DOHH2 (cell line): Measurements from ENCODE around the gene OR52D1.

Experiments used
- H3F3A ChIP-seq: fragments of 200-600 bp; sonication (generic), shearing (Covaris generic); 2 replicates; pipeline ENCODE4 v1.6.0; 2016; ENCODE audit warnings: antibody characterized with exemption, mild to moderate bottlenecking; ENCODE audit not compliant: control insufficient read depth, insufficient read depth
- H3K27ac ChIP-seq: fragments of 200-600 bp; sonication (generic); 2 replicates; pipeline ENCODE4 v1.5.1; 2014; ENCODE audit warnings: low read depth, mild to moderate bottlenecking, low read length, moderate library complexity
- H3K27me3 ChIP-seq: fragments of 200-600 bp; sonication (generic); 2 replicates; pipeline ENCODE4 v1.6.1; 2014; ENCODE audit warnings: mild to moderate bottlenecking, low read length, mixed read lengths; ENCODE audit not compliant: control insufficient read depth
- H3K36me3 ChIP-seq: fragments of 200-600 bp; sonication (generic); 2 replicates; pipeline ENCODE4 v1.6.1; 2014; ENCODE audit warnings: mild to moderate bottlenecking, low read length, moderate library complexity, mixed read lengths; ENCODE audit not compliant: control insufficient read depth
- H3K4me1 ChIP-seq: fragments of 200-600 bp; sonication (generic); 2 replicates; pipeline ENCODE4 v1.6.1; 2014; ENCODE audit warnings: mild to moderate bottlenecking, low read length, mixed read lengths; ENCODE audit not compliant: control insufficient read depth
- H3K4me2 ChIP-seq: fragments of 200-600 bp; sonication (generic); 2 replicates; pipeline ENCODE4 v1.6.0; 2014; ENCODE audit warnings: mild to moderate bottlenecking, low read length, moderate library complexity
- H3K4me3 ChIP-seq: fragments of 200-600 bp; sonication (generic); 2 replicates; pipeline ENCODE4 v1.5.1; 2014; ENCODE audit warnings: mild to moderate bottlenecking, low read length, mixed read lengths
- H3K79me2 ChIP-seq: fragments of 200-600 bp; sonication (generic); 2 replicates; pipeline ENCODE4 v1.6.1; 2014; ENCODE audit warnings: mild to moderate bottlenecking, low read length, mixed read lengths; ENCODE audit not compliant: control insufficient read depth
- H3K9me2 ChIP-seq: fragments of 200-600 bp; sonication (generic); replicated peaks from 2 replicates; pipeline ENCODE4 v1.6.1; 2014; ENCODE audit warnings: mild to moderate bottlenecking, low read length, mixed read lengths; ENCODE audit not compliant: control insufficient read depth
- H3K9me3 ChIP-seq: fragments of 200-600 bp; sonication (generic); 2 replicates; pipeline ENCODE4 v1.6.1; 2014; ENCODE audit warnings: antibody characterized with exemption, low read length, mixed read lengths; ENCODE audit not compliant: control insufficient read depth, insufficient read depth
- H4K20me1 ChIP-seq: fragments of 200-600 bp; sonication (generic); 2 replicates; pipeline ENCODE4 v1.6.0; 2014; ENCODE audit warnings: low read depth, mild to moderate bottlenecking, antibody characterized with exemption, low read length, moderate library complexity; ENCODE audit not compliant: control insufficient read depth, insufficient read depth
- EZH2phosphoT487 ChIP-seq: fragments of 200-600 bp; sonication (generic); IDR thresholded peaks from 2 replicates; pipeline ENCODE4 v1.6.1; 2017; ENCODE audit warnings: borderline replicate concordance, mild to moderate bottlenecking, antibody characterized with exemption, low read length, moderate library complexity, mixed read lengths
- TF ChIP-seq, protein P1 (sequence below): fragments of 200-600 bp; sonication (generic); IDR thresholded peaks from one replicate; pipeline ENCODE4 v1.5.1; 2014; ENCODE audit warnings: antibody characterized with exemption, mild to moderate bottlenecking, low read depth, low read length; ENCODE audit not compliant: poor library complexity, severe bottlenecking

Gene OR52D1

DNA sequence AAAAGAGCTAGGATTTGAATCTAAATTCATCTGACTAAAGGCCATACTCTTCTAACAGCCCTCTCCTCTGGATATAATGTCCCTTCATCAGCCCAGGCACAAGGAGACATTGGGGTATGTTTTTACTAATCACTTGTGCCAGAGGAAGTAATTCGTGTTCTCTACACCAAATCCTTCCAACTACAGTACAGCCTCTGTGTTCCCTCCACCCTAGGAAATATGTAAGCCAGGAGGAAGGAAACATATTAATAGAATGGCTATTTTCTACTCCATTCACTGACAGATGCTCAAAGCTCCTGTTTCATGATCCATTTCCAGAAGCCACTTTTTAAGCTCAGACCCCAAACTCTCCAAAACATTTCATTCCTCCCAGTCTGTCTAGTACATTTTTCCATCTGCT is 40.0 kb downstream of the OR52D1 start:
- H3K27ac ChIP-seq: no peak overlapping the region
- H3F3A ChIP-seq: no peaks in the 10 kb centered on the region
- no peaks in the 10 kb centered on the region for H3K79me2 ChIP-seq
- no peak overlapping the region for H3K4me3 ChIP-seq
- H4K20me1 ChIP-seq: no peaks in the 10 kb centered on the region
- no peaks in the 10 kb centered on the region for H3K4me1 ChIP-seq
- H3K9me2 ChIP-seq: no peaks in the 10 kb centered on the region
- TF ChIP-seq EZH2phosphoT487: no peak
- TF ChIP-seq, protein P1, sequence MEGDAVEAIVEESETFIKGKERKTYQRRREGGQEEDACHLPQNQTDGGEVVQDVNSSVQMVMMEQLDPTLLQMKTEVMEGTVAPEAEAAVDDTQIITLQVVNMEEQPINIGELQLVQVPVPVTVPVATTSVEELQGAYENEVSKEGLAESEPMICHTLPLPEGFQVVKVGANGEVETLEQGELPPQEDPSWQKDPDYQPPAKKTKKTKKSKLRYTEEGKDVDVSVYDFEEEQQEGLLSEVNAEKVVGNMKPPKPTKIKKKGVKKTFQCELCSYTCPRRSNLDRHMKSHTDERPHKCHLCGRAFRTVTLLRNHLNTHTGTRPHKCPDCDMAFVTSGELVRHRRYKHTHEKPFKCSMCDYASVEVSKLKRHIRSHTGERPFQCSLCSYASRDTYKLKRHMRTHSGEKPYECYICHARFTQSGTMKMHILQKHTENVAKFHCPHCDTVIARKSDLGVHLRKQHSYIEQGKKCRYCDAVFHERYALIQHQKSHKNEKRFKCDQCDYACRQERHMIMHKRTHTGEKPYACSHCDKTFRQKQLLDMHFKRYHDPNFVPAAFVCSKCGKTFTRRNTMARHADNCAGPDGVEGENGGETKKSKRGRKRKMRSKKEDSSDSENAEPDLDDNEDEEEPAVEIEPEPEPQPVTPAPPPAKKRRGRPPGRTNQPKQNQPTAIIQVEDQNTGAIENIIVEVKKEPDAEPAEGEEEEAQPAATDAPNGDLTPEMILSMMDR: no peak
- H3K27me3 ChIP-seq: no peaks in the 10 kb centered on the region
- no peaks in the 10 kb centered on the region for H3K36me3 ChIP-seq
- no peak overlapping the region for H3K4me2 ChIP-seq
- H3K9me3 ChIP-seq: no peaks in the 10 kb centered on the region

DNA sequence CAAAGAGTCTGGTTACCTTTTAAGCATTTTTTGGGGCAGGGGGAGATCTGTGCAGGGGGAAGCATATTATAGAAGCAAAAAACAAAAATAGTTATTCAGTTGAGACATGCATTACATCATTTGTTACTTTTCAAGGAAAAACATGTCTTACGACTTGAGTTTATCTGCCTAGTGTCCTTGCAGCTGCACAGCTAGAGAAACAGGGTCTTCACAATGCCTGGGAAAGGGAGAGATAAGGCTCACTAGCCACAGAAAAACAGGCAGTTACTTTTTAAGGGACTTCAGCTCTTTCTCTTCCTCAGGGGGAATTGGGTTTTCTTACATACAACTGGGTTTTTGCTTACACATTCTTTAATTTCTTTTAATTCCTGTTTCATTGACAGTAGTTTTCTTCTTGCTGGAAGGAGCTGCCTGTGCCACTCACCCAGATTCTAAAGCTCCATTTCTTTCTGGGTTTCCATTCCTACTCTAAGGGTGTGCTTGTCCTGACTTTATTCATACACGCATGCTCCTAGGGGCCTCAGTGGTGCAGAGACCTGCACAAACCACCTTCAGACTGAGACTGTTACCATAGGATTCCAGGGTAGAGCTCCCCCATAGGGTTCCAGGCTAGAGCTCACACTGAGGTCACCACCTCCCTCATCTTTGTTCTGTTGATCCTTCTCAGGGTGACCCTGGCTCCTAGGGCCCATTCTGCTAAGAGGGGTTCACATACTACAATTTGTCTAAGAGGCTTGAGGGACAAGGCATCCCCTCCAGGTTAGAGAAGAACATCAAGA is 42.8 kb downstream of the OR52D1 start:
- Histone ChIP-seq H3K27ac (no peak overlapping the region), H3K9me2 (no peaks in the 10 kb centered on the region), H3K9me3 (no peaks in the 10 kb centered on the region)

DNA sequence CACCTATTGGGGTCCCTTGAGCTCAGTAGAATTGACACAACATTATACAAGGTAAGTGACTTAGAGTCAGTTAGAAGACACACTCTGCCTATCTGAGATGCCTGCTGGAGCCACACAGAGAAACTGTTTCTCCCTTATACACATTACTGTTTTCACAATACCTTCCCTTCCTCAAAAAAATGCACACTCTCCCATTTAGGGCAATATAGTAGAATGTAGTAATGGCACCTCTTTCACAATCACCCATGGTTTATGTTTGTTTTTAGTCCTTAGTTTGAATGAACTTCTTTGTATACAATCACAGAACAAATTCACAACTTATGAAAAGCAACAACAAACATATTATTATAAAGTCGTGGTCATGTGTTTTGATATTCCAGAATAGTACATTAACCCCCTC is 45.6 kb downstream of the OR52D1 start:
- Histone ChIP-seq H3K36me3 (no peaks in the 10 kb centered on the region), H3K4me2 (no peak overlapping the region), H3K4me1 (no peaks in the 10 kb centered on the region), H3K9me3 (no peaks in the 10 kb centered on the region), H3K79me2 (no peaks in the 10 kb centered on the region), H3F3A (no peaks in the 10 kb centered on the region), H3K27ac (no peak overlapping the region), H3K9me2 (no peaks in the 10 kb centered on the region), H3K27me3 (no peaks in the 10 kb centered on the region), H4K20me1 (no peaks in the 10 kb centered on the region), H3K4me3 (no peak overlapping the region)
- TF ChIP-seq, protein P1: no peak
- TF ChIP-seq EZH2phosphoT487: no peak

More for the DNA sequence above, 42.8 kb downstream of the OR52D1 start:
- Histone ChIP-seq H3K4me2 (no peak overlapping the region), H4K20me1 (no peaks in the 10 kb centered on the region), H3K79me2 (no peaks in the 10 kb centered on the region), H3K27me3 (no peaks in the 10 kb centered on the region), H3F3A (no peaks in the 10 kb centered on the region), H3K36me3 (no peaks in the 10 kb centered on the region), H3K4me1 (no peaks in the 10 kb centered on the region), H3K4me3 (no peak overlapping the region)
- TF ChIP-seq EZH2phosphoT487: no peak
- TF ChIP-seq, protein P1: no peak
